Parathyroid adenoma (tissue), 2 donors: ENCODE data around the gene UBN1.

ENCODE experiments used
- H2AFZ ChIP-seq: fragments of 300-600 bp; sonication (generic); one replicate; pipeline ENCODE4 v1.7.0; 2017; ENCODE audit warnings: antibody characterized with exemption, mild to moderate bottlenecking
- H3K27ac ChIP-seq: fragments of 300-600 bp; sonication (generic); one replicate; pipeline ENCODE4 v1.7.0; 2017
- H3K27me3 ChIP-seq: fragments of 300-600 bp; sonication (generic); one replicate; pipeline ENCODE4 v1.7.0; 2017; ENCODE audit warnings: low read length; ENCODE audit not compliant: control insufficient read depth, insufficient read depth
- H3K36me3 ChIP-seq: fragments of 300-600 bp; sonication (generic); one replicate; pipeline ENCODE4 v1.7.0; 2017; ENCODE audit warnings: low read length; ENCODE audit not compliant: control insufficient read depth, insufficient read depth
- H3K4me1 ChIP-seq: fragments of 300-600 bp; sonication (generic); one replicate; pipeline ENCODE4 v1.7.0; 2017; ENCODE audit warnings: control low read depth
- H3K4me2 ChIP-seq: fragments of 300-600 bp; sonication (generic); one replicate; pipeline ENCODE4 v1.7.0; 2017; ENCODE audit warnings: low read length
- H3K4me3 ChIP-seq: fragments of 300-600 bp; sonication (generic); one replicate; pipeline ENCODE4 v1.7.0; 2017; ENCODE audit warnings: low read depth, low read length
- H3K79me2 ChIP-seq: fragments of 300-600 bp; sonication (generic); one replicate; pipeline ENCODE4 v1.7.0; 2017; ENCODE audit warnings: control low read depth
- H3K9ac ChIP-seq: fragments of 300-600 bp; sonication (generic); one replicate; pipeline ENCODE4 v1.7.0; 2017; ENCODE audit warnings: mild to moderate bottlenecking
- H3K9me3 ChIP-seq: fragments of 300-600 bp; sonication (generic); one replicate; pipeline ENCODE4 v1.7.0; 2017; ENCODE audit warnings: low read length; ENCODE audit not compliant: control insufficient read depth
- CTCF ChIP-seq: fragments of 300-600 bp; sonication (generic); IDR thresholded peaks from one replicate; pipeline ENCODE4 v1.7.0; 2017; ENCODE audit warnings: antibody characterized with exemption, mild to moderate bottlenecking
- donor health status: primary hyperparathyroidism.

Gene UBN1

GRCh38 chr16:4820652-4821051, 26.6 kb upstream of the UBN1 start:
- Histone ChIP-seq H3K9me3 (no peaks in the 10 kb centered on the region), H3K4me1 (no peaks in the 10 kb centered on the region), H3K79me2 (peaks cover 3% of the 10 kb centered on the region), H2AFZ (no peak overlapping the region), H3K9ac (no peak overlapping the region), H3K36me3 (no peaks in the 10 kb centered on the region), H3K27me3 (no peaks in the 10 kb centered on the region), H3K4me2 (no peak overlapping the region), H3K4me3 (no peak overlapping the region), H3K27ac (no peak overlapping the region)
- TF ChIP-seq CTCF: no peak

DNA sequence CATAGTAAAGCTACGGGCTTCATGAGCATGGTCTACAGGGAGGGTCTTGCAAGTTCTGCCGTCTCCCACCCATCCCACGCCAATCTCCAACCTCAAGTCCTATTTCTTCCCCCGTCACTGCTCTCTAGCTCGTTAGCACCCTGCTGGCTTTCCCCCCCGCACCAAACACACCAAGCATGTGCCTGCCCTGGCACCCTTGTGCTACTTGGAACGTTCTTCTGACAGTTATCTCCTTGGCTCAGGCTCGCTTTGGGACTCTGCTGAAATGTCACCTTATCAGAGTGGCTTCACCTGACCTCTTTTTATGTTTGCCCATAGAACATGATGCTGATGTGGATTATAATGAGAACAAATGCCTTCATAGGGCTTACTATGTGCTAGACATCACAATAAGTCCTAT, 22.1 kb upstream of the UBN1 start:
- H3K4me3 ChIP-seq: no peak overlapping the region
- H3K9ac ChIP-seq: no peak overlapping the region
- H3K27me3 ChIP-seq: no peaks in the 10 kb centered on the region
- H3K36me3 ChIP-seq: no peaks in the 10 kb centered on the region
- no peaks in the 10 kb centered on the region for H3K4me1 ChIP-seq
- no peak overlapping the region for H3K27ac ChIP-seq
- H3K4me2 ChIP-seq: no peak overlapping the region
- TF ChIP-seq CTCF: no peak
- no peak overlapping the region for H2AFZ ChIP-seq
- H3K9me3 ChIP-seq: no peaks in the 10 kb centered on the region
- peaks cover 23% of the 10 kb centered on the region for H3K79me2 ChIP-seq

DNA sequence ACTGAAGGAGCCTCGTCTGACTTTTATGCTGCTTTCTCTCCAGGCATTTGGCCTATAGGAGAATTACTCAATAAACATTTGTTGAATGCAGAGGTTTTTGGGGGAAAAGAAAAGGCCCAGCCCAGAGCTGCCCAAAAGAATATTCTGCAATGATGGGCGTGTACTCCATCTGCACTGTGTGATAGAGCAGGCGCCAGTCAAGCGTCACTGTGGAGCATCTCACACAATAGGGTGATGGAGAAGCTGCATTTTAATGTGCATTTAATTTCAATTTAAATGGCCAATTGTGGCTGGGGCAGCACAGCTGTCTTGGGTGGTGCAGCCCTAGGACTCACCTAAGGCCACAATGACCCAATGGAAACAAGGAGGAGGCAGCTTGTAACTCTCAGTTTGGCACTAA, 20.8 kb upstream of the UBN1 start:
- Histone ChIP-seq H3K4me2 (no peak overlapping the region), H3K27me3 (no peaks in the 10 kb centered on the region), H3K9me3 (no peaks in the 10 kb centered on the region), H3K4me3 (no peak overlapping the region), H3K36me3 (no peaks in the 10 kb centered on the region), H3K27ac (no peak overlapping the region), H3K79me2 (peaks cover 23% of the 10 kb centered on the region), H3K9ac (no peak overlapping the region), H2AFZ (no peak overlapping the region), H3K4me1 (no peaks in the 10 kb centered on the region)
- TF ChIP-seq CTCF: no peak

DNA sequence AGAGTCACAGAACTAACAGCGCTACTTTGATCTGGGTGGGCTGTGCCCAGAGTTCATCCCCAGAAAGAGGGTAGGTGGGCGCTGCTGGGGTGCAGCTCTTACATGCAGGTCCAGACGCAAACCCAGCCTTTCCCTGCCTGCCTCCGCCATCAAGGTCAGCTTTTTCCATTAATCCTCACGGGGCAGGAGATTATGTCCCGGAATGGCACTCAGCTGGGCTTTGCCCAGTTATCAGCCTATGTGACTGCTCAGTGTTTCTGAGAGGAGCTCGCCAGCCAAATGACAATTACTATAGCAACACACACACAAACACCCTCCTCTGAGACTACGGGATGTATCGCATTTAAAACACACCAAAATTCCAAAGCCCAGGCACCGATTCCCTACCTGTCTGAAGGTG, 20.3 kb upstream of the UBN1 start:
- H2AFZ ChIP-seq: no peak overlapping the region
- peaks cover 23% of the 10 kb centered on the region for H3K79me2 ChIP-seq
- no peak overlapping the region for H3K4me3 ChIP-seq
- H3K27me3 ChIP-seq: no peaks in the 10 kb centered on the region
- no peak for TF ChIP-seq CTCF
- H3K9ac ChIP-seq: no peak overlapping the region
- H3K36me3 ChIP-seq: no peaks in the 10 kb centered on the region
- H3K9me3 ChIP-seq: no peaks in the 10 kb centered on the region
- H3K4me2 ChIP-seq: no peak overlapping the region
- H3K27ac ChIP-seq: no peak overlapping the region
- H3K4me1 ChIP-seq: peaks cover 4% of the 10 kb centered on the region

DNA sequence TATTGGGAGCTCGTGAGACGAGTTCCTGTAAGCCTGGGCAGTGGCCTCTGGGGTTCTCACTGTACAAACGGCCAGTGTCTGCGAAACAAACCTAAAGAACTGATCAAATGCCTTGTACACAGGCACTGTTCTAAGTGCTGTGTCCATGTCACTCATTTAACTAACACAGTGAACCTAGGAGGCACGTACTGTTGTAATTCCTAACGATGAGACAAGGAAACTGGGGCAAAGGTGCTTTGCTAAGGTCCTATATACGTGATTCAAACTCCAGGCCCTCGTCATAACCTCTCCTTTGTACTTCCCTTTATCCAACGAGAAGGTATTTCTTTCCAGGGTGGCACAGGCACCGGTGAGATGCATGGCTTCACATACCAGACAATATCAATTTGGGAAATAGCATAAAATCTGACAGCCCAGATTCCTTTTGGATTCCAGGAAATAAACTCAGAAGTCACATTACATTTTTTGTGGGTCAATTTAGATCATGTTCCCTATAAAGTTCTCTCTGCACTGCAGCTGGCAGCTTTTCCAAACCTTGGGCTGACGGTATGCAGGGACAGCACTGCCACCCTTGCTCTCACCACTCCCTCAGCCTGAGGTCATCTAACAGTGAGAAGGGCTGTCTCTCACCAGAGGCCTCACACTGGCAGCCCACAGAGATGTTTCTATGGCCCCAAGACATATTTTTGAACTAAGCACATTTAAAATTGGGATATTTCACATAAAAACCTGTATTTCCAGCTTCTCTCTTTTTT, 18.5 kb upstream of the UBN1 start:
- H3K4me2 ChIP-seq: no peak overlapping the region
- H3K9me3 ChIP-seq: no peaks in the 10 kb centered on the region
- H3K27me3 ChIP-seq: no peaks in the 10 kb centered on the region
- peaks cover 19% of the 10 kb centered on the region for H3K4me1 ChIP-seq
- no peak overlapping the region for H3K4me3 ChIP-seq
- TF ChIP-seq CTCF: no peak
- peaks cover 23% of the 10 kb centered on the region for H3K79me2 ChIP-seq
- H3K36me3 ChIP-seq: no peaks in the 10 kb centered on the region
- no peak overlapping the region for H2AFZ ChIP-seq
- no peak overlapping the region for H3K9ac ChIP-seq
- no peak overlapping the region for H3K27ac ChIP-seq
